IPS DF 19.7 (cell line): ENCODE measurements around the gene FMN1.

Source experiments
- DNase-seq: peaks from one replicate; pipeline ENCODE4 v3.0.0-alpha.2; 2013; ENCODE audit warnings: low read depth, low spot score

FMN1 gene

DNA sequence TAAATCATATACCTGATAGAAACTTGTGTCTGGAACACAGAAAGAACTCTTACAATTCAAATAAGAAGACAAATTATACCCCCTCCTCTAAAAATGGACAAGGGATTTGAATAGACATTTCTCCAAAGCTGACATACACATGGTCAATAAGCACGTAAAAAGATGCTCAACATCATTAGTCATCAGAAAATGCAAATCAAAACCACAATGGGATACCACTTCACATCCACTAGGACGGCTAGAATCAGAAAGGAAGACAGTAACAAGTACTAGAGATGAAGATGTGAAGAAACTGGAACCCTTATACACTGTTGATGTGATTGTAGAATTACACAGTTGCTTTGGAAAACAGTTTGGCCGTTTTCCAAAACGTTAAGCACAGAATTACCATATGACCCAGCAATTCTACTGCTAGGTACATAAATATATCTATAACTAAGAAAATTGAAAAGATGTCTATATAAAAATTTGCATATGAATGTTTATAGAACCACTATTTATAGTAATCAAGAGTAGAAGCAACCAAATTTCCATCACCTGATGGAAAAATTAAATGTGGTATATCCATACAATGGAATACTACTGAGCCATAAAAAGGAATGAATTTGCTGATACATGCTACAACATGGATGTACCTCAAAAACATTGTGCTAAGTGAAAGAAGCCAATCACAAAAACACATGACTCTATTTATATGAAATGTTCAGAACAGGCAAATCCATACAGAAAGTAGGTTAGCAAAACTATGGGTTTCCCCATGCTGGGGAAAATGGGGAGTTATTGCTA is 415.9 kb downstream of the FMN1 start:
- no peak for DNase-seq

GRCh38 chr15:32775103-32775502 is 419.4 kb downstream of the FMN1 start:
- no peak for DNase-seq

DNA sequence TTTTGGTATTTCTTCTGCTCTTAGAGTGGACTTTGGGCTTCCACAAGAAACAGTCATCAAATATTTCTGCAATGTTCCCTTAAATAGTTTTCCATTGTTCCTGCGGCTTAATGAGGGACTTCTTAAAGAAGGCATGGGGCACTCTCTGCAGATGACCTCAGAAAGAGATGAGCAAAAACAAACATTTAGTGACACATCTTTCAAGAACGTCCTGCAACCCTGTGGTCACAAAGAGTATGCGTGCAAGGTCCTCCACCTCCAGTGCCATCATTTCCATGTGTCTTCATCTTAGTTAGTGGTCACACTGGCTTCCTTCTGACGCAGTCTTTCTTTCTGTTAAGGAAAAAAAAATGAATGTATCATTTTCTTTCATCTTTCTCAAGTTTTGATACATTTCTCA is 420.5 kb downstream of the FMN1 start:
- no peak for DNase-seq

DNA sequence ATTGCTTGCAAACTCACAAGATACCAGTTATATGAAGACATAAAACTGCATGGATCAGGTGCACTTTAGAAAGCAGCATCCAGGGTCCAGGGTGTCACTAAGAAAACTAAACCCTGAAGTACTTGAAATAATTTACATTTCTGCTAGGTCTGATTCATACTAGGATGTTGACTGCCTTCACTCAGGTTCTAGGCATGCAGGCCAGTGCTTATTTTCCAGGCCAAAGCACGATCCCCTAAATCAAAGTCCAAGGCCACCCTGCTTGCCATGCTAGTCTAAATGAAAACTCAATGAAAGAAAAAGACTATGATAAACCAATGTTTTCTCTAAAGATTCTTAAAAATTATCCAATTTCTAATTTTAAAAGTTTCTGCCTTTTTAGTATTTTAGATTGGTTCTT is 427.3 kb downstream of the FMN1 start:
- DNase-seq: no peak

GRCh38 chr15:32766101-32766500 is 428.4 kb downstream of the FMN1 start:
- DNase-seq: no peak

DNA sequence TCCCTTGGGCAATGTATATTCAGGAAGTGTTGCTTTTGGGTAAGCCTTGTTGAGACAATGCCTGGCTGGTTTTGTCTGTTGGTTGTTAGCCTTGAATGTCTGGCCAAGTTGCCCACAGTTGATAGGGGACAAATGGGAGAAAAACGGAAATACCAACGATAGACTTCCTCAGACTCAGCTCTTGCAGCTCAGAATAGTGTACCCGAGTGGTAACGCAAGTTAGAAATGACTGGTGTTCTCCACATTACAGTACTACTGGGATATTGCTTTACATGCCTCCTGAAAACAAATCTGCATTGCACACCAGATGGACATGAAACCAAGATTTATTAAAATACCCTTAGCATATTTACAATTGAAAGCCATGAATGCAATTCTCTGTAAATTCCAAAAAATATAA is 429.3 kb downstream of the FMN1 start:
- no peak for DNase-seq

DNA sequence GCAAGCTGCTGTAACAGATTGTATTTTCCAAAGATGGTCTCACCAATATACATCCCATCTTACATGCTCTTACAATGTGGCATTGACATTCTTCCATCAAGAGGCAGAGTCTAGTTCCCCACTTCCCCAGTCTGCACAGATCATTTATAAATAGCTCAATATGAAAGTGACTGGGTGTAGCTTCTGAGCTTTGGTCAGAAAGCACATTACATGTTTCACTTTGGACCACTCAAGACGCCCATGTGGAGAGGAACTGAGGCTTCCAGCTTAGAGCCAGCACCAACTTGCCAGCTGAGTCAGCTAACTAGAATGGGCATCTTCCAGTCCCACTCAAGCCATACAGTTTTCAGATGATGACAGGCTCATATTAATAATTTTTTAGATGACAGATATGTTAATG is 431.2 kb downstream of the FMN1 start:
- no peak for DNase-seq

DNA sequence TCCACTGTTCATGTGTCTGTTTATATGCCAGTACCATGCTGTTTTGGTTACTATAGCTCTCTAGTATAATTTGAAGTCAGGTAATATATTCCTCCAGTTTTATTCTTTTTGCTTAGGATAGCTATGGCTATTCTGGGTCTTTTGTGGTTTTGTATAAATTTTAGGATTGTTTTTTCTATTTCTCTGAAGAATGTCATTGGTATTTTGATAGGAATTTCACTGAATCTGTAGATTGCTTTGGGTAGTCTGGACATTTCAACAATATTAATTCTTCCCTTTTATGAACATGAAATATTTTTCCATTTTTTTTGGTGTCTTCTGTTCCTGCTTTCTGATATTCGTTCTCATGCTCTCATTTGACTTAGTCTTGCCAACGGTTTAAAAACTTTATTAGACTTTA is 437.1 kb downstream of the FMN1 start:
- no peak for DNase-seq

GRCh38 chr15:32750979-32751378 is 443.5 kb downstream of the FMN1 start:
- DNase-seq: no peak

GRCh38 chr15:32747921-32748342 is 446.6 kb downstream of the FMN1 start:
- DNase-seq: no peak

GRCh38 chr15:32746116-32746857 is 448.2 kb downstream of the FMN1 start:
- no peak for DNase-seq

DNA sequence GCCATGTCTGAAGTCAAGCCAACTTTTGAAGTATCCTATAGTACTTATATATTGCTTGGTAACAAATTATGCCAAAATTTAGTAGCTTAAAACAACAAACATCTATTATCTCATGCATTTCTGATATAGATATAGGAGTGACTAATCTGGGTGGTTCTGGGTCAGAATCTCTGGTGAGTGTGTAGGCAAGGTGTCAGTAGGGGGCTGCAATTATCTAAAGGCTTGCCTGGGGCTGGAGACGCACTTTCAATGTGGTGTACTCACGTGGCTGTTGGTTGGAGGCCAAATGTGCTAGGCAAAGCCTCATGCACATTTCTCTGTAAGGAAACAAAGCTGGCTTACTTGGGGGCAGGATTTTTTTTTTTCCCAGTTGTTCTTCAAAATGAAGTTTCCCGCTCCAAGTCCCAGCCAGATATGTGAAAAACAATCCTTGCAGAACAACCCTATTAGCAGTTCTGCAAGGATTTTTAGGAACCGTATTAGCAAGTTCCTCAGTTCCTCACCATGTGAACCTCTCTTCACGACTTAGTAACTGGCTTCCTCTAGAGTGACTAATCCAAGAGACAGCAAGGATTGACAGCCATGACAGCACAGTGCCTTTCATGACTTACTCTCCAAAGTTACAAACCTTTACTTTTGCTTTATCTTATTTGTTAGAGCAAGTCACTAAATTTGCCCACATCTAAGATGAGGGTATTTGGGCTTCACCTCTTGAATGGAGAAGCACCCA is 450.9 kb downstream of the FMN1 start:
- no peak for DNase-seq

GRCh38 chr15:32739522-32740063 is 454.9 kb downstream of the FMN1 start:
- no peak for DNase-seq

DNA sequence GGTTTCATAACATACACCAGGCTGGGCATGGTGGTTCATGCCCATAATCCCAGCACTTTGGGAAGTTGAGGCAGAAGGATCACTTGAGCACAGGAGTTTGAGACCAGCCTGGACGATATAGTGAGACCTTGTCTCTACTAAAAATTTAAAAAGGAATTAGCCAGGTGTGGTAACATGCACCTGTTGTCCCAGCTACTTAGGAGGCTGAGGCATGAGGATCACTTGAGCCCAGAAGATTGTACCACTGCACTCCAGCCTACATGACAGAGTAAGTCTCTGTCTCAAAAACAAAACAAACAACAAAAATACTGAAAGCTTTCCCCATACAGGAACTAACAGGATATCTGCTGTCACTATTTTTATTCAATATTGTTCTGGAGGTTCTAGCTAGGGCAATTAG is 455.8 kb downstream of the FMN1 start:
- DNase-seq: no peak

DNA sequence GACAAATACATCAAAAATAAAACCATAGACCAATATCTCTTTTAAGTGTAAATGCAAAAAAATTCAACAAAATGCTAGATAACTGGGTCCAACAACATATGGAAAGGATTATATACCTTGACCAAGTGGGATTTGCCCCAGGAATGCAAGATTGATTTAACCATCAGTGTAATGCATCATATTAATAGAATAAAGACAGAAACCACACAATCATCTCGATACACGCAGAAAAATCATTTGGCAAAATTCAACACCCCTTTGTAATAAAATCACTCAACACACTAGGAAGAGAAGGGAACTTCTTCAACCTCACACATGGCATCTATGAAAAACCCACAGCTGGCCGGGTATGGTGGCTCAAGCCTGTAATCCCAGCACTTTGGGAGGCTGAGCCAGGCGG is 457.2 kb downstream of the FMN1 start:
- no peak for DNase-seq

DNA sequence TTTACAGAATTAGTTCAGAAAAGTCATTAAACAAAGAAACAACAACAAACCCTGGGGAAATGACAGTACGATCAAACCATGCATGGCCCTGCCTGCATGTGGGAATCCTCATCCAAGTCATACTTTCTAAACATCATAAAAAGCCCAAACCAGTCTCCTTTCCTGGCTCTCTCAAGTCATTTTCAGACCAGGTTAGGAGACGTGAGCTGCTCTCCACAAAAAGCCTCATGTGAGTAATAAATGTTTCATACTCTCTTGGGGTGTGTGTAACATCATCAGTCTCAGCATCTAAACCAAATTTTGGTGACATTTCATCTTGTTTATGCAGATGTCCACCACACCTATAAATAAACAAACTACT is 457.8 kb downstream of the FMN1 start:
- no peak for DNase-seq

GRCh38 chr15:32735989-32736700 is 458.4 kb downstream of the FMN1 start:
- no peak for DNase-seq

DNA sequence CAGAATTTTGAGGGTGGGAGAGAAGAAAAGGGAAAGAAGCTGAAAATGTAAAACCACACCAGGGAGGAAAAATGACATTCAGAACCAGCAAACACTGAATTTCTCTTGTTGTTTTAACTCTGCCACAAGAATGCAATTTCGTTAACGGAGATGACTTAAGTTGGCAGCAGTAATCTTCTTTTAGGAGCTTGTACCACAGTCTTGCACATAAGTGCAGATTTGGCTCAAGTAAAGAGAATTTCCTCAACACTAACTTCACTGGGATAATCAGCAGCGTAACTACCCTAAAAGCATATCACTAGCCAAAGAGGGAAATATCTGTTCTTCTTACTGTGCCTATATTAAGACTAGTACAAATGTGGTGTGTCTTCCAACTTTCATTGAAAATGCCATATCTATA is 461.2 kb downstream of the FMN1 start:
- no peak for DNase-seq

- no peak for DNase-seq
These were observed 461.8 kb downstream of the FMN1 start for GRCh38 chr15:32732574-32733157.

GRCh38 chr15:32730677-32731654 is 463.5 kb downstream of the FMN1 start:
- peak; percentile 56 for DNase-seq
